GM23338 (cell line): ENCODE results near the gene TRHDE.

Experiments used
- EZH2 ChIP-seq: fragments of 200-600 bp; sonication (generic); IDR thresholded peaks from one replicate; pipeline ENCODE4 v1.8.0; 2017; ENCODE audit warnings: antibody characterized with exemption, mild to moderate bottlenecking, low read depth; ENCODE audit not compliant: unreplicated experiment
- POLR2AphosphoS5 ChIP-seq: IDR thresholded peaks from 2 replicates; pipeline ENCODE4 v1.6.1; 2016; ENCODE audit warnings: antibody characterized with exemption, low read depth
- TF ChIP-seq, protein P1 (sequence below), 2 experiments: fragments of 200-600 bp in 1 of 2; sonication (generic) in 1 of 2; conservative IDR thresholded peaks; 2 replicates each; pipeline versions ENCODE4 v1.5.1 to v1.6.1; 2016 to 2017; ENCODE audit warnings: antibody characterized with exemption in 2 of 2, low read depth in 2 of 2, mild to moderate bottlenecking in 2 of 2, moderate library complexity in 1 of 2

DNA sequence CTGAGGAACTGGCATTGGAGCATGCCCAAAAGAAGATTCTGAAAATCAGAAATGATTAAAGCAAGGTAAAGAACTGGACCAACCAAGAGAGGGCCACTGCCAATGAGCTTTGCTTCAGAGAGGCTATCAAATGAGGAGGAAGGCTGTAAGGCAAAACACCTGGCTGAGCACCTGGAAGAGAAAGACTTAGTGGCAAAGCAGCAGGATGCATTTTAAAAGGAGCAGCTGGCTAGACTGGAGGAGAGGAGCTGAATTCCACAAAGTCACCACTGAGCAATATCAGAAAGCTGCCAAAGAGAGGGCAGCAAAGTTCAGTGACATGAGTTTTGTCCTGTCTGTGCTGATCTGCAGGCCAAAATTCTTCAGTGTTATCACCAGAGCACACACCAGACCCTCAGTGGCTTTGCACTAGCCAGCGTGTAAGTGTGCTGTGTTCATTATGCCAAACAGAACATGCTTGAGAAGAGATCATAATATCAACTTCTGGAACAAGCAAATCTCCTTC lies 338.7 kb downstream of the TRHDE start:
- TF ChIP-seq, protein P1, sequence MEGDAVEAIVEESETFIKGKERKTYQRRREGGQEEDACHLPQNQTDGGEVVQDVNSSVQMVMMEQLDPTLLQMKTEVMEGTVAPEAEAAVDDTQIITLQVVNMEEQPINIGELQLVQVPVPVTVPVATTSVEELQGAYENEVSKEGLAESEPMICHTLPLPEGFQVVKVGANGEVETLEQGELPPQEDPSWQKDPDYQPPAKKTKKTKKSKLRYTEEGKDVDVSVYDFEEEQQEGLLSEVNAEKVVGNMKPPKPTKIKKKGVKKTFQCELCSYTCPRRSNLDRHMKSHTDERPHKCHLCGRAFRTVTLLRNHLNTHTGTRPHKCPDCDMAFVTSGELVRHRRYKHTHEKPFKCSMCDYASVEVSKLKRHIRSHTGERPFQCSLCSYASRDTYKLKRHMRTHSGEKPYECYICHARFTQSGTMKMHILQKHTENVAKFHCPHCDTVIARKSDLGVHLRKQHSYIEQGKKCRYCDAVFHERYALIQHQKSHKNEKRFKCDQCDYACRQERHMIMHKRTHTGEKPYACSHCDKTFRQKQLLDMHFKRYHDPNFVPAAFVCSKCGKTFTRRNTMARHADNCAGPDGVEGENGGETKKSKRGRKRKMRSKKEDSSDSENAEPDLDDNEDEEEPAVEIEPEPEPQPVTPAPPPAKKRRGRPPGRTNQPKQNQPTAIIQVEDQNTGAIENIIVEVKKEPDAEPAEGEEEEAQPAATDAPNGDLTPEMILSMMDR (conservative IDR thresholded peaks at IDR 0.05; ENCODE audit: low read depth in 2 of 2): no peak; a peak in 1 of 4 replicates
- TF ChIP-seq EZH2: no peak
- no peak for TF ChIP-seq POLR2AphosphoS5
